Nephron progenitor cell (in vitro differentiated cells): Measurements from ENCODE around the gene CHTF8.

Experiments used
- DNase-seq: peaks from one replicate; pipeline ENCODE4 v3.0.0; 2021
- H3K27ac Mint-ChIP-seq: 2 replicates; pipeline ENCODE4 v1.8.0; 2021; ENCODE audit warnings: mild to moderate bottlenecking, moderate library complexity, mixed read lengths
- H3K27me3 Mint-ChIP-seq: 2 replicates; pipeline ENCODE4 v1.8.0; 2021; ENCODE audit warnings: mild to moderate bottlenecking, low read depth, mixed read lengths; ENCODE audit not compliant: poor library complexity
- H3K36me3 Mint-ChIP-seq: 2 replicates; pipeline ENCODE4 v1.8.0; 2021; ENCODE audit warnings: low read depth, mixed read lengths
- H3K4me1 Mint-ChIP-seq: 2 replicates; pipeline ENCODE4 v1.8.0; 2021; ENCODE audit warnings: mixed read lengths
- H3K4me3 Mint-ChIP-seq: 2 replicates; pipeline ENCODE4 v1.8.0; 2021; ENCODE audit warnings: mild to moderate bottlenecking, moderate library complexity, mixed read lengths
- H3K9me3 Mint-ChIP-seq: 2 replicates; pipeline ENCODE4 v1.8.0; 2021; ENCODE audit warnings: mild to moderate bottlenecking, moderate library complexity, mixed read lengths
- TF ChIP-seq, protein P1 (sequence below): fragments of 200-600 bp; sonication (generic); IDR thresholded peaks from 2 replicates; pipeline ENCODE4 v1.5.0; 2021; ENCODE audit warnings: antibody characterized with exemption

The CHTF8 gene

DNA sequence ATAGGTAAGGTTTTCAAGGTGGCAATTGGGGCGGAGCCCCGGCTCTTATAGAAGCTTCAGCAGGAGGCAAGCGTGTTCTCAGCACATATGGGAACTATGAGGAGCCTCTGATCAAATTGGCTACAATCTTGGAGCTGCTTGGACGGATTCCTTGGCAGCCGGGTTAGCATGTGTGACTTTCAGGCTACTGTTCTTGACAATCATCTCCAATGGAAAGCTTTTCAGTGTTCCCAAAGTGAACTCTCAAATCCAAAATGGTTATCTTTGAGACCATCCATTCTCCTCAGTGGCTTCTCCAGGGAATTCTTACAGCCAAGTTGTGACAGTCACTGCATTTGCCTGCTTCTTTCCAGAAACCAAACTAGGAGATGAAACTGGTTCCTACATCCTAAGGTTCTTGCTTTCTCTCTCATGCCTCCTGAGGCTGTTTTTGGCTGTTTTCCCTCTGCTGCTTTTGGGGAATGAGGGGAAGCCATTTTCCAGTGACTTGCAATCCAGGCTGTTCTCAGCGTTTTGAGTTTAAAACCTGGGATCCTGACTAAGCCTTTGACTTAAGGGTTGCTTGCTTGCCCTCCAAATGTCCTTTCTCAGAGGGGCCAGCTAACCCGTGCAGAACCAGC lies 16.0 kb downstream of the CHTF8 start:
- no peaks in the 10 kb centered on the region for H3K9me3 Mint-ChIP-seq
- peaks cover 48% of the 10 kb centered on the region for H3K36me3 Mint-ChIP-seq
- DNase-seq, result no peak
- TF ChIP-seq, protein P1, sequence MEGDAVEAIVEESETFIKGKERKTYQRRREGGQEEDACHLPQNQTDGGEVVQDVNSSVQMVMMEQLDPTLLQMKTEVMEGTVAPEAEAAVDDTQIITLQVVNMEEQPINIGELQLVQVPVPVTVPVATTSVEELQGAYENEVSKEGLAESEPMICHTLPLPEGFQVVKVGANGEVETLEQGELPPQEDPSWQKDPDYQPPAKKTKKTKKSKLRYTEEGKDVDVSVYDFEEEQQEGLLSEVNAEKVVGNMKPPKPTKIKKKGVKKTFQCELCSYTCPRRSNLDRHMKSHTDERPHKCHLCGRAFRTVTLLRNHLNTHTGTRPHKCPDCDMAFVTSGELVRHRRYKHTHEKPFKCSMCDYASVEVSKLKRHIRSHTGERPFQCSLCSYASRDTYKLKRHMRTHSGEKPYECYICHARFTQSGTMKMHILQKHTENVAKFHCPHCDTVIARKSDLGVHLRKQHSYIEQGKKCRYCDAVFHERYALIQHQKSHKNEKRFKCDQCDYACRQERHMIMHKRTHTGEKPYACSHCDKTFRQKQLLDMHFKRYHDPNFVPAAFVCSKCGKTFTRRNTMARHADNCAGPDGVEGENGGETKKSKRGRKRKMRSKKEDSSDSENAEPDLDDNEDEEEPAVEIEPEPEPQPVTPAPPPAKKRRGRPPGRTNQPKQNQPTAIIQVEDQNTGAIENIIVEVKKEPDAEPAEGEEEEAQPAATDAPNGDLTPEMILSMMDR, result no peak
- no peak overlapping the region for H3K4me3 Mint-ChIP-seq
- no peak overlapping the region for H3K27ac Mint-ChIP-seq
- H3K27me3 Mint-ChIP-seq, result no peaks in the 10 kb centered on the region
- H3K4me1 Mint-ChIP-seq, result peaks cover 10% of the 10 kb centered on the region

DNA sequence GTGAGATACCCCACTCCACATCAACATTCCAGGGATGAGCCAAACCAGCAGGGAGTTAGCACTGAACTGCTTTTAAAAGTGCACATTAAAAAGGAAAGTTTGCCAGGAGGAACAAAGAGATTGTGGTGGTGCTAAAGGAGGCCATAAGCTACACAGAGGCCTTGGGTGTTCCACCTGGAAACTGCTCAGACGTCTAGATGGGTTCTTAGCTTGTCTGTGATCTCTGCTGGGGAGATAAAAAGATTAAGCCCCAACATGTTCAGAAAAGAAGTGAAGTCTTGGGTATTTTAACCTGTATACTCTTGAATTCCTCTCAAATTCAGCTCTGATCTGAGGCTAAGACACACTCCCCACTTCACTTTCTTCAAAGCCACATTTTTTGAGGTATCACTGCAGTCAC lies 16.6 kb downstream of the CHTF8 start:
- DNase-seq, result no peak
- no peak overlapping the region for H3K4me3 Mint-ChIP-seq
- TF ChIP-seq, protein P1, result no peak
- H3K9me3 Mint-ChIP-seq, result no peaks in the 10 kb centered on the region
- H3K4me1 Mint-ChIP-seq, result peaks cover 10% of the 10 kb centered on the region
- H3K36me3 Mint-ChIP-seq, result peaks cover 43% of the 10 kb centered on the region
- no peak overlapping the region for H3K27ac Mint-ChIP-seq
- H3K27me3 Mint-ChIP-seq, result no peaks in the 10 kb centered on the region

DNA sequence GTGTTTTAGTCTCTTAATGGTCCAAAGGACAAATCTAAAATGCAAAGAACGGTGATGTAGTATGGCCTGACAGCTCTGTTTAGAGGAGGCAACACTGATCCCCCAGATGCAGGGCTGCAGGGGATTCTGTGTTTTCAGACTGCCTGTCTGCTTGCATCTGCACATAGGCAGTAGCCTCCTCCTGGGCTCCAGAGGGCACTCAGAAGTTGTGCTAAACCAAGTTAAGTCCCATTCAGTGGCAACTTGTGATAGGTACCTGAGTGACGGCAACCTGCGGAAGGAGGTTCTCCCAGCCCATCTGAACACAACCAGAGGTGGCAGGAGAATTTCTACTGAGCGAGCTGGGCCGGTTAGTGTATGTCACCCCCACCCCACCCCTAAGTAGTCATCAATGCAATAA lies 17.0 kb downstream of the CHTF8 start:
- Mint-ChIP-seq H3K9me3 (no peaks in the 10 kb centered on the region), H3K27me3 (no peaks in the 10 kb centered on the region), H3K4me3 (no peak overlapping the region), H3K36me3 (peaks cover 42% of the 10 kb centered on the region), H3K27ac (no peak overlapping the region), H3K4me1 (peaks cover 10% of the 10 kb centered on the region)
- TF ChIP-seq, protein P1, result no peak
- no peak for DNase-seq

DNA sequence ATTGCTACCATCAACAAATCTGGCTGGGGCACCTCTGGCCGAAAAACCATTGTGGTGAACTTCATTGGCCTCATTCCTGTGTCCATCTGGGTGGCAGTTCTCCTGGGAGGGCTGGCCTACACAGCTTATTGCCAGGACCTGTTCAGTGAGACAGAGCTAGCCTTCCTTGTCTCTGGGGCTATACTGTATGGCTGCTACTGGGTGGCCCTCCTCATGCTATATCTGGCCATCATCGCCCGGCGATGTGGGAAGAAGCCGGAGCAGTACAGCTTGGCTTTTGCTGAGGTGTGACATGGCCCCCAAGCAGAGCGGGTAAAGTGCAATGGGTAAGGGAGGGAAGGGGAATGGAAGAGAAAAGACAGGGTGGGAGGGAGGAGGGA lies 17.4 kb downstream of the CHTF8 start:
- no peaks in the 10 kb centered on the region for H3K27me3 Mint-ChIP-seq
- peaks cover 39% of the 10 kb centered on the region for H3K36me3 Mint-ChIP-seq
- TF ChIP-seq, protein P1, result no peak
- H3K27ac Mint-ChIP-seq, result no peak overlapping the region
- peaks cover 10% of the 10 kb centered on the region for H3K4me1 Mint-ChIP-seq
- no peak for DNase-seq
- no peaks in the 10 kb centered on the region for H3K9me3 Mint-ChIP-seq
- no peak overlapping the region for H3K4me3 Mint-ChIP-seq

DNA sequence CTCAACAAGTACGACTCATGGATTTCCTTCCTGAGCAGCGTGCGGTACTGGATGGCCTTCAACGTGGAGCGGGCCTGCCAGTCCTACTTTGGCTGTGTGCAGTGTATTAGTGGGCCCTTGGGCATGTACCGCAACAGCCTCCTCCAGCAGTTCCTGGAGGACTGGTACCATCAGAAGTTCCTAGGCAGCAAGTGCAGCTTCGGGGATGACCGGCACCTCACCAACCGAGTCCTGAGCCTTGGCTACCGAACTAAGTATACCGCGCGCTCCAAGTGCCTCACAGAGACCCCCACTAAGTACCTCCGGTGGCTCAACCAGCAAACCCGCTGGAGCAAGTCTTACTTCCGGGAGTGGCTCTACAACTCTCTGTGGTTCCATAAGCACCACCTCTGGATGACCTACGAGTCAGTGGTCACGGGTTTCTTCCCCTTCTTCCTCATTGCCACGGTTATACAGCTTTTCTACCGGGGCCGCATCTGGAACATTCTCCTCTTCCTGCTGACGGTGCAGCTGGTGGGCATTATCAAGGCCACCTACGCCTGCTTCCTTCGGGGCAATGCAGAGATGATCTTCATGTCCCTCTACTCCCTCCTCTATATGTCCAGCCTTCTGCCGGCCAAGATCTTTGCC lies 17.9 kb downstream of the CHTF8 start:
- H3K4me3 Mint-ChIP-seq, result no peak overlapping the region
- no peak for DNase-seq
- peaks cover 40% of the 10 kb centered on the region for H3K36me3 Mint-ChIP-seq
- no peaks in the 10 kb centered on the region for H3K27me3 Mint-ChIP-seq
- TF ChIP-seq, protein P1, result no peak
- no peaks in the 10 kb centered on the region for H3K9me3 Mint-ChIP-seq
- H3K4me1 Mint-ChIP-seq, result peaks cover 10% of the 10 kb centered on the region
- peak overlapping the region; percentile 84 for H3K27ac Mint-ChIP-seq

DNA sequence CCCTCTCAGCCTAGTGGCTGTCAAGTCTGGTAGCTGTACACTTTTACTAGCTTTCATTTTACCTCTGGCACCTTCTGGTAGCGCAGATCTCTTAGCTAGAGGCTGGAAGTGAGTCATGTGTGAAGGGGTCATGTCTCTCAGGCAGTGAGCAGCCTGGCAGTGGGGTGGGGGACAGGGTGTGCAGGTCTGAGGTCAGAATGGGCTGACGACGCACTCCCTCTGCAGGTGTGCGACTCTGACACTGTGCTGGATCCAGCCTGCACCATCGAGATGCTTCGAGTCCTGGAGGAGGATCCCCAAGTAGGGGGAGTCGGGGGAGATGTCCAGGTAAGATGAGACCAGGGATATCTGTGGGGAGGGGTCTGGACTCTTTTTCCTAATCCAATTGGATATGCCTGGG lies 19.2 kb downstream of the CHTF8 start:
- no peak for DNase-seq
- H3K36me3 Mint-ChIP-seq, result peaks cover 32% of the 10 kb centered on the region
- no peak overlapping the region for H3K4me3 Mint-ChIP-seq
- H3K27me3 Mint-ChIP-seq, result peaks cover 6% of the 10 kb centered on the region
- TF ChIP-seq, protein P1, result no peak
- peaks cover 22% of the 10 kb centered on the region for H3K4me1 Mint-ChIP-seq
- no peak overlapping the region for H3K27ac Mint-ChIP-seq
- no peaks in the 10 kb centered on the region for H3K9me3 Mint-ChIP-seq
